ENCODE measurements around the gene ABO. TPM values are rescaled to one million over a fixed set of nuclear protein-coding genes. Genes with fewer than 3 reads are reported as not detected.
"Not testable (repeated sequence)": the region's sequence is repeated elsewhere in the genome, so short reads cannot be mapped to it uniquely, and the experiment has no call there.

The ABO gene
- total RNA-seq, 1 donor from 2014 or later = 0.40 TPM

- Mint-ChIP-seq H3K9me3 (peaks cover 25% of the 10 kb centered on the region), H3K4me1 (no peaks in the 10 kb centered on the region), H3K27ac (ENCODE audit: unreplicated experiment) (no peak overlapping the region), H3K27me3 (ENCODE audit: low read depth) (peaks cover 40% of the 10 kb centered on the region), H3K36me3 (ENCODE audit: low read depth) (peaks cover 2% of the 10 kb centered on the region), H3K4me3 (no peak overlapping the region)
- no peak for DNase-seq (ENCODE audit: low read depth, low spot score)
- TF ChIP-seq CTCF (conservative IDR thresholded peaks at IDR 0.05) = no peak
Measured at GRCh38 chr9:133294257-133294656, 19.3 kb upstream of the ABO start.

GRCh38 chr9:133290751-133291302 is 15.8 kb upstream of the ABO start:
- DNase-seq (ENCODE audit: low read depth, low spot score) = no peak
- Mint-ChIP-seq H3K4me3 (no peak overlapping the region), H3K27me3 (ENCODE audit: low read depth) (peaks cover 23% of the 10 kb centered on the region), H3K4me1 (no peaks in the 10 kb centered on the region), H3K27ac (ENCODE audit: unreplicated experiment) (no peak overlapping the region), H3K36me3 (ENCODE audit: low read depth) (peaks cover 2% of the 10 kb centered on the region), H3K9me3 (peaks cover 31% of the 10 kb centered on the region)
- no peak for TF ChIP-seq CTCF (conservative IDR thresholded peaks at IDR 0.05)

- no peaks in the 10 kb centered on the region for H3K36me3 Mint-ChIP-seq (ENCODE audit: low read depth)
- no peaks in the 10 kb centered on the region for H3K27me3 Mint-ChIP-seq (ENCODE audit: low read depth)
- no peak overlapping the region for H3K27ac Mint-ChIP-seq (ENCODE audit: unreplicated experiment)
- H3K9me3 Mint-ChIP-seq = peaks cover 16% of the 10 kb centered on the region
- H3K4me3 Mint-ChIP-seq = no peak overlapping the region
- DNase-seq (ENCODE audit: low read depth, low spot score) = no peak
- no peaks in the 10 kb centered on the region for H3K4me1 Mint-ChIP-seq
- TF ChIP-seq CTCF (conservative IDR thresholded peaks at IDR 0.05) = no peak
Measured at GRCh38 chr9:133286523-133286922, 11.5 kb upstream of the ABO start.

- Mint-ChIP-seq H3K9me3 (peaks cover 13% of the 10 kb centered on the region), H3K27ac (ENCODE audit: unreplicated experiment) (no peak overlapping the region), H3K36me3 (ENCODE audit: low read depth) (no peaks in the 10 kb centered on the region), H3K4me1 (no peaks in the 10 kb centered on the region), H3K4me3 (no peak overlapping the region), H3K27me3 (ENCODE audit: low read depth) (peaks cover 5% of the 10 kb centered on the region)
- TF ChIP-seq CTCF (conservative IDR thresholded peaks at IDR 0.05) = no peak
- no peak for DNase-seq (ENCODE audit: low read depth, low spot score)
Measured at GRCh38 chr9:133285252-133285775, 10.3 kb upstream of the ABO start.

GRCh38 chr9:133284362-133284761 is 9.4 kb upstream of the ABO start:
- no peak for TF ChIP-seq CTCF (conservative IDR thresholded peaks at IDR 0.05)
- H3K36me3 Mint-ChIP-seq (ENCODE audit: low read depth) = no peaks in the 10 kb centered on the region
- DNase-seq (ENCODE audit: low read depth, low spot score) = no peak
- H3K4me3 Mint-ChIP-seq = no peak overlapping the region
- H3K9me3 Mint-ChIP-seq = peaks cover 8% of the 10 kb centered on the region
- H3K4me1 Mint-ChIP-seq = no peaks in the 10 kb centered on the region
- H3K27me3 Mint-ChIP-seq (ENCODE audit: low read depth) = peaks cover 13% of the 10 kb centered on the region
- no peak overlapping the region for H3K27ac Mint-ChIP-seq (ENCODE audit: unreplicated experiment)

- DNase-seq (ENCODE audit: low read depth, low spot score); H3K4me3 Mint-ChIP-seq; H3K27ac Mint-ChIP-seq (ENCODE audit: unreplicated experiment); H3K9me3 Mint-ChIP-seq; H3K4me1 Mint-ChIP-seq; H3K36me3 Mint-ChIP-seq (ENCODE audit: low read depth): not testable (repeated sequence)
- peaks cover 22% of the 10 kb centered on the region for H3K27me3 Mint-ChIP-seq (ENCODE audit: low read depth)
Measured at GRCh38 chr9:133283255-133284032, 8.4 kb upstream of the ABO start.

Measured in neural crest cell (in vitro differentiated cells).